Erythroblast (primary cell): ENCODE data around the gene CEP170B.
A peak's percentile ranks its signal among the peaks of the same experiment; 100 is the strongest.

Experiments
- DNase-seq, 2 experiments: peaks; one replicate each; lab custom pipeline; 2025; lab: John Stamatoyannopoulos, UW
- GATA1 ChIP-seq: IDR thresholded peaks from 2 replicates; pipeline ENCODE4 v1.6.1; 2011; ENCODE audit warnings: low read depth, mild to moderate bottlenecking, control low read depth, low read length, moderate library complexity
- POLR2A ChIP-seq: IDR thresholded peaks from 2 replicates; pipeline ENCODE4 v1.6.1; 2011; ENCODE audit warnings: mild to moderate bottlenecking, low read length

The CEP170B gene

GRCh38 chr14:104865081-104865630, at the start of gene CEP170B:
Gene CEP170B (plus strand): TSS chr14:104865268. CDS start chr14:104868451, 3,183 bp downstream.
- peak; percentile 29 to 46 for DNase-seq
- TF ChIP-seq GATA1 (no peak), POLR2A (no peak)

DNA sequence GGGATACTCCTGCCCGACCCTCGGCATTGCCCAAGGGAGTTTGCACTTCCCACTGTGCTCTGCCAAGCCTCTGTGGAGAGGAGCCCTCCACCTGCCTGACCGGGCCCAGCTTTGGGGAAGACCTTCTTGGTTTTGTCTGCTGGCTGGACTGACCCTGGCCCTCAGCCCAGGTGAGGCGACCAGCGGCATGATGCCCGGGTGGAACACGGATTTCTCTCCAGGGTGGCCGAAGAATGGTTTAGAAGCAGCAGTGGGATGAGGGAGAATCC, 48.5 kb upstream of the CEP170B start:
- TF ChIP-seq POLR2A (no peak), GATA1 (no peak)
- no peak for DNase-seq

- no peak for DNase-seq
- no peak for TF ChIP-seq GATA1
- TF ChIP-seq POLR2A = no peak
Observed at GRCh38 chr14:104817930-104818713, 46.9 kb upstream of the CEP170B start.

DNA sequence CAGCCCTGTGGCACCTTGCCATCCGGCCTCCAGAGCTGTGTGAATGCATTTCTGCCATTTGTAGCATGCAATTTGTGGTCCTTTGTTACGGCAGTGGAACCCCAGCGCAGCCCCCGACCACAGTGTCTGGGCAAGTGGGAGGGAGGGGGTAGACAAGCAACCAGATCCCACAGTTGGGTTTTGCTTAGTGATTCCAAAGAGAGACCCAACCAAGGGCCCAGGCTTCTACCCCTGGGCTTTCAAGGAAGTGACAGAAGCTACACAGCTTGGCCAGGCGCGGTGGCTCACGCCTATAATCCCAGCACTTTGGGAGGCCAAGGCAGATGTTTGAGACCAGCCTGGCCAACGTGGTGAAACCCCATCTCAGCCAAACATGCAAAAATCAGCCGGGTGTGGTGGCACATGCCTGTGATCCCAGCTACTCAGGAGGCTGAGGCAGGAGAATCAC, 46.3 kb upstream of the CEP170B start:
- DNase-seq = no peak
- TF ChIP-seq GATA1 (no peak), POLR2A (no peak)

- DNase-seq = no peak
- no peak for TF ChIP-seq POLR2A
Observed at GRCh38 chr14:104819361-104819781, 45.7 kb upstream of the CEP170B start.

DNA sequence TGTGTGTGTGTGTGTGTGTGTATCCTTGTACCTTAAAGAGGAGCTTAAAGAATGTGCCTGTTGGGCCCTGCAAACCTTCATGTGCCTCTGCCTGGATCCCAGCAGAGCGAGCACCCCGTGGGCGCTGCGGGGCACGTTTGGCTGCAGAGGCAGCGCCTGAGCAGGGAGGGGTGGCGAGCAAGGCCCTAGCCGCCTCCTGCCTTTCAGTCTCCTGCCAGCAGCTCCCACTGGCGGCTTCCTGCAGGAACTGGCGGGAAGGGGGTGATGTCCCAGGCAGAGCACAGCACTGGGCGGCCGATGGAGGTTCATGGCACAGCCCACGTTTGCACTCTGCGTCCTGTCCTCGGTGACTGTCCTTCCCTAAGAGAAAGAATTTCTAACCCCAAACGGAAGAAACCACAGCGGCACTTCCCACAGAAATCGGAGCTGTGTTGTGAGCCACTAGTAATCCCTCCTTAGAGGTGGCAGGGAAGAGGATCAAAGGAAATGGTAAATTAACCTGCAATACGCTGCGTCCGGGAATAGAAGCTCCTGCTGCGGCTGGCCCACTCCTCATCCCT, 44.3 kb upstream of the CEP170B start:
- TF ChIP-seq POLR2A (no peak), GATA1 (no peak)
- no peak for DNase-seq

DNA sequence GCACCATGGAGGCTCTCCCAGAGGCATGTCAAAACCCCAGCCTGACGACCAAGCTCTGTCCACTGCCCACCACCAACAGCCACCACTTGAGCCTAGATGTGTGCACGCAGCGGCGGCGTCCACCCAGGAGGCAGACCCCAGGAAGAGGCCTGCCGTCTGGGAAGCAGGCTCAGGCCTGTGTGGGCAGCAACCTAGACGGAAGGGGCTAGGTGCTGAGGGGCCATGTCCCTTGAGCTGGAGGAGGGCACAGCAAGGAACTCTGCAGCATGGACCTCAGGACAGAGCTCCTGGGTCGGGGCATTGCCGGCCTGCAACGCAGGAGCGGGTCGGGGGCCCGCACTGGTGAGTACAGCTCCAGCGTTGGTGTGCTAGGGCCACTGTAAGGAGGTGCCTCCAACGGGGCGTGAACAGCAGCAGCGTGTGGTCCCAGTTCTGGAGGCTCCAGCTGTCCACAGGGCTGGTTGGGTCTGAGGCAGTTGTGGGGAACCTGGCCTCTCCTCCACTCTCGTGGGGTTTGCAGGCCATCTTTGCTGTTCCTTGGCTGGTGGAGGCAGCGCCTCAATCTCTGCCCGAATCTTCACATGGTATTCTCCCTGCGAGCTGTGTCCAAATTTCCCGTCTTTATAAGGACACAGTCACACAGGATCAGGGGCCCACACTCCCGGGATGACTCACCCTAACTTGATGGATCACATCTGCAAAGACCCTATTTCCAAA, 43.7 kb upstream of the CEP170B start:
- TF ChIP-seq GATA1 (no peak), POLR2A (no peak)

GRCh38 chr14:104821971-104822608, 43.0 kb upstream of the CEP170B start:
- no peak for TF ChIP-seq POLR2A
- no peak for TF ChIP-seq GATA1
- no peak for DNase-seq

More for the DNA sequence above, 43.7 kb upstream of the CEP170B start:
- DNase-seq = no peak

GRCh38 chr14:104822821-104823615, 42.0 kb upstream of the CEP170B start:
- no peak for TF ChIP-seq GATA1
- no peak for TF ChIP-seq POLR2A
- no peak for DNase-seq

DNA sequence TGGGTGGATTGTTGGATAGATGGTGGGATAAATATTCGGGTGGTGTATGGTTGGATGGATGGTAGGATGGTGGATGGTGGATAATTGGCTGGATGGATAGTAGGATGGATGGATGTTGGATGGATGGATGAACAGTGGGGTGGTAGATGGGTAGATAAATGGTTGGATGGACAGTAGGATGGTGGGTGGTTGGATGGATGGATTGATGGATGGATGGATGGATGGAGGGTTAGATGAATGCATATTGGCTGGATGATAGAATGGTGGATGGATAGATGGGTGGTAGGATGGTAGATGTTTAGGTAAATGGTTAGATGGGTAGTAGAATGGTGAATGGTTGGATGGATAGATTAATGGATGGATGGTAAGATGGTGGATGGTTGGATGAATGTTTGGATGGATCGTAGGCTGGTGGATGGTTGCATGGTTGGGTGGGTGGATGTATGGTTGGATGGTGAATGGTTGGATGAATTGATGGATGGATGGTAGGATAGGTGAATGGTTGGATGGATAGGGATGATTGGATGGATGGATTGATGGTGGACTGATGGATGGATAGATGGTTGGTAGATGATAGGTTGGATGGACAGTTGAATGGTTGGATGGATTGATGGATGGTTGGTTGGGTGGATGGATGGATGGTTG, 40.6 kb upstream of the CEP170B start:
- TF ChIP-seq GATA1 = no peak
- TF ChIP-seq POLR2A = no peak
- no peak for DNase-seq

DNA sequence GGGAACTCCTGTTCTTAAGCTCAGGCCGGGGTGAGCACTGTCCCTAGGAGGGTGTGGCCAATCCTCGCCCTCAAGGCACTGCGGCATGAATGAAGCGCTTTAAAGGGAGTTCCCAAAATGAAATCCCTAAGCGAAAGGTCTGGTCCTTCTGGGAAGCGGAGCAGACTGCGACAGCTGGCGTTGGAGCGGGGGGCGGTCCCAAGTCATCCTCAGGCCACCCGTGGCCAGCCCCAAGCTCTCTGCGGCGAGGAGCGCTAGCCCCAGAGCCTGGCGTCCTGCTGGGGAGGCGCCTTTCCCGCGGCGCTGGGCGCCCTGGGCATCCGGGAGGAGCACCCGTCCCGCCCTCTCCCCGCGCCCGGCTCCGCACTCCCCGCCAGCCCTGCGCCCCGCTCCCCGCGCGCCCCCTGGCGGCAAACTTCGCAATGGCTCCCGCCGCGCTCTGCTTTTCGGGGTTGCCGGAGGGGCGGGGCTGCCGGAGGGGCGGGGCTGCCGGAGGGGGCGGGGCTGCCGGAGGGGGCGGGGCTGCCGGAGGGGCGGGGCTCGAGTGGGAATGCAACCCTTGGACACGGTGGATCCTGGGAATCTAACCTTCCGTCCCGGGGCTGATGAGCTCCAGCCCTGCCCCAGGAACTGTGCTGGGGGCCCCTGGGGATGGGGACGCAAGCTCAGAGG, 38.7 kb upstream of the CEP170B start:
- TF ChIP-seq GATA1 (no peak), POLR2A (no peak)

DNA sequence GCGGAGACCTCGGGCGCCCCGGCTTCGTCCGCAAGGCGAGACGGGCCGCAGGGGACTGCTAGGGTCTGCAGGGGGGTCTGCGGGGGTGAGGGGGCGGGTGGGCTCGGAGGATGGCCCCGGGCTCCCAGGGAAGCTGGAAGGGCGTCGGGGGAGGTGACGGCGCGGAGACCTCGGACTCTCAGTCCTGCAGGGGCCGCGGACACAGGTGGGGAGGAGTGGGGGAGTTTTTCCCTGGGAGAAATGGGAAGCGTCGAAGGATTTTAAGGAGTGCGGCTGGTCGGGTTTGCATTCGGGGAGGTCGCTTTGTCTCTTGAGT, 38.2 kb upstream of the CEP170B start:
- no peak for TF ChIP-seq POLR2A
- no peak for TF ChIP-seq GATA1
- no peak for DNase-seq

More for the DNA sequence above, 38.7 kb upstream of the CEP170B start:
- peak; percentile 86 to 94 for DNase-seq
